NCI-H2029 treated with DMSO at 0.1 percent for 48 hours (cell line): ENCODE results near the gene BLOC1S3.
"Not testable (repeated sequence)": the region's sequence is repeated elsewhere in the genome, so short reads cannot be mapped to it uniquely, and the experiment has no call there.

Experiments
- DNase-seq: peaks from one replicate; lab custom pipeline; 2025; lab: John Stamatoyannopoulos, UW

Gene BLOC1S3

GRCh38 chr19:45223879-45224278 is 45.3 kb downstream of the BLOC1S3 start:
- no peak for DNase-seq

- no peak for DNase-seq
Observed at GRCh38 chr19:45224645-45225044, 46.1 kb downstream of the BLOC1S3 start.

GRCh38 chr19:45229056-45229455 is 50.5 kb downstream of the BLOC1S3 start:
- not testable (repeated sequence) for DNase-seq
